ENCODE data around the gene CTSD. TPM values are rescaled to one million over a fixed set of nuclear protein-coding genes. Genes with fewer than 3 reads are reported as not detected.

The CTSD gene
- total RNA-seq, 3 donors from 2014 or later (not counting 1 experiment from before 2014, with no cell fraction given), result 388 to 446 (median 415) TPM

GRCh38 chr11:1737080-1737757 lies 26.5 kb downstream of the CTSD start:
- WGBS (ENCODE audit: insufficient coverage), result 90% methylated on average over 4 of the region's 6 CpGs
- Mint-ChIP-seq H3K4me1 (peaks cover 18 to 19% of the 10 kb centered on the region in 2 donors), H3K36me3 (peaks cover 17% of the 10 kb centered on the region), H3K27ac (no peak overlapping the region), H3K27me3 (ENCODE audit: low read depth in 2 of 2) (peaks cover 39 to 50% of the 10 kb centered on the region in 2 donors), H3K9me3 (peaks cover 11% of the 10 kb centered on the region in 2 donors), H3K4me3 (no peak overlapping the region)
- peaks cover 13% of the 10 kb centered on the region for H3K9me3 ChIP-seq (ENCODE audit: control insufficient read depth, insufficient read depth, low read length)
- H3K36me3 ChIP-seq (ENCODE audit: control insufficient read depth, insufficient read depth, low read length), result no peaks in the 10 kb centered on the region
- H3K4me1 ChIP-seq (ENCODE audit: control insufficient read depth, insufficient read depth, low read length), result peaks cover 19% of the 10 kb centered on the region
- no peak overlapping the region for H3K27ac ChIP-seq (ENCODE audit: low read length)
- no peak for DNase-seq
- ATAC-seq, result no peak
- no peaks in the 10 kb centered on the region for H3K27me3 ChIP-seq (ENCODE audit: control insufficient read depth, insufficient read depth, low read length)
- TF ChIP-seq CTCF (IDR thresholded peaks at IDR 0.05), result no peak
- intact Hi-C loops (cut with micrococcal nuclease), result no loop called here
- H3K4me3 ChIP-seq (ENCODE audit: low read length), result no peak overlapping the region

GRCh38 chr11:1736447-1736992 lies 27.2 kb downstream of the CTSD start:
- H3K27ac ChIP-seq (ENCODE audit: low read length), result no peak overlapping the region
- H3K36me3 ChIP-seq (ENCODE audit: control insufficient read depth, insufficient read depth, low read length), result no peaks in the 10 kb centered on the region
- intact Hi-C loops (cut with micrococcal nuclease), result no loop called here
- peaks cover 11% of the 10 kb centered on the region in 2 donors for H3K9me3 Mint-ChIP-seq
- ATAC-seq, result no peak
- H3K27me3 Mint-ChIP-seq (ENCODE audit: low read depth in 2 of 2), result peaks cover 46 to 57% of the 10 kb centered on the region in 2 donors
- H3K4me3 Mint-ChIP-seq, result no peak overlapping the region
- WGBS (ENCODE audit: insufficient coverage), result 84% methylated on average over 3 of the region's 3 CpGs
- no peak overlapping the region for H3K4me3 ChIP-seq (ENCODE audit: low read length)
- H3K4me1 Mint-ChIP-seq, result peaks cover 19 to 22% of the 10 kb centered on the region in 2 donors
- peaks cover 13% of the 10 kb centered on the region for H3K9me3 ChIP-seq (ENCODE audit: control insufficient read depth, insufficient read depth, low read length)
- H3K4me1 ChIP-seq (ENCODE audit: control insufficient read depth, insufficient read depth, low read length), result peaks cover 19% of the 10 kb centered on the region
- no peak for TF ChIP-seq CTCF (IDR thresholded peaks at IDR 0.05)
- H3K27ac Mint-ChIP-seq, result no peak overlapping the region
- no peak for DNase-seq
- H3K27me3 ChIP-seq (ENCODE audit: control insufficient read depth, insufficient read depth, low read length), result no peaks in the 10 kb centered on the region
- H3K36me3 Mint-ChIP-seq, result peaks cover 17% of the 10 kb centered on the region

- TF ChIP-seq CTCF (IDR thresholded peaks at IDR 0.05), result no peak
- H3K9me3 ChIP-seq (ENCODE audit: control insufficient read depth, insufficient read depth, low read length), result peaks cover 13% of the 10 kb centered on the region
- Mint-ChIP-seq H3K36me3 (peaks cover 17% of the 10 kb centered on the region), H3K9me3 (peaks cover 11% of the 10 kb centered on the region in 2 donors), H3K4me1 (peaks cover 26 to 34% of the 10 kb centered on the region in 2 donors), H3K27ac (no peak overlapping the region), H3K27me3 (ENCODE audit: low read depth in 2 of 2) (peaks cover 50 to 67% of the 10 kb centered on the region in 2 donors), H3K4me3 (no peak overlapping the region)
- no peaks in the 10 kb centered on the region for H3K36me3 ChIP-seq (ENCODE audit: control insufficient read depth, insufficient read depth, low read length)
- DNase-seq (no peak), ATAC-seq (no peak)
- 91% methylated on average over 16 of the region's 16 CpGs for WGBS (ENCODE audit: insufficient coverage)
- no peak overlapping the region for H3K4me3 ChIP-seq (ENCODE audit: low read length)
- H3K4me1 ChIP-seq (ENCODE audit: control insufficient read depth, insufficient read depth, low read length), result peaks cover 23% of the 10 kb centered on the region
- no peaks in the 10 kb centered on the region for H3K27me3 ChIP-seq (ENCODE audit: control insufficient read depth, insufficient read depth, low read length)
- intact Hi-C loops (cut with micrococcal nuclease), result no loop called here
- no peak overlapping the region for H3K27ac ChIP-seq (ENCODE audit: low read length)
Measured at GRCh38 chr11:1735271-1735670, 28.5 kb downstream of the CTSD start.

Data from natural killer cell (primary cell).